Stimulated activated CD8-positive, alpha-beta memory T cell treated with anti-CD3 and anti-CD28 coated beads, Interleukin-15, amount 100 ng/mL, for 48 hours (primary cell): Measurements from ENCODE around the gene PHACTR3.
"Not testable (repeated sequence)": the region's sequence is repeated elsewhere in the genome, so short reads cannot be mapped to it uniquely, and the experiment has no call there.

Experiments used
- DNase-seq, 2 donors: peaks; one replicate each; pipeline ENCODE4 v3.0.0-alpha.2; 2020; ENCODE audit warnings: low read depth in 2 of 2

Gene PHACTR3

GRCh38 chr20:59856941-59857340 is 252.6 kb downstream of the PHACTR3 start:
- DNase-seq, result not testable (repeated sequence)

- DNase-seq, result no peak
These were observed 253.6 kb downstream of the PHACTR3 start for GRCh38 chr20:59857966-59858365.

GRCh38 chr20:59858425-59858824 is 254.1 kb downstream of the PHACTR3 start:
- no peak for DNase-seq

GRCh38 chr20:59861401-59861800 is 257.1 kb downstream of the PHACTR3 start:
- no peak for DNase-seq

- DNase-seq, result no peak
These were observed 258.7 kb downstream of the PHACTR3 start for GRCh38 chr20:59863058-59863457.

GRCh38 chr20:59864726-59865125 is 260.4 kb downstream of the PHACTR3 start:
- DNase-seq, result no peak

- no peak for DNase-seq
These were observed 262.0 kb downstream of the PHACTR3 start for GRCh38 chr20:59866338-59866737.

- no peak for DNase-seq
These were observed 266.8 kb downstream of the PHACTR3 start for GRCh38 chr20:59871096-59871495.

GRCh38 chr20:59873409-59873808 is 269.1 kb downstream of the PHACTR3 start:
- no peak for DNase-seq

- DNase-seq, result no peak
These were observed 275.9 kb downstream of the PHACTR3 start for GRCh38 chr20:59880198-59880597.

GRCh38 chr20:59884494-59884893 is 280.2 kb downstream of the PHACTR3 start:
- no peak for DNase-seq

- DNase-seq, result no peak
These were observed 283.7 kb downstream of the PHACTR3 start for GRCh38 chr20:59888050-59888449.

GRCh38 chr20:59890035-59890434 is 285.7 kb downstream of the PHACTR3 start:
- DNase-seq, result not testable (repeated sequence)

- no peak for DNase-seq
These were observed 287.2 kb downstream of the PHACTR3 start for GRCh38 chr20:59891581-59891980.

- no peak for DNase-seq
These were observed 291.6 kb downstream of the PHACTR3 start for GRCh38 chr20:59895908-59896307.
